GM19468 (cell line): ENCODE results near the gene LINGO4.

Experiments
- ATAC-seq: cut with Tn5 transposase; IDR thresholded peaks from one replicate; pipeline ENCODE4 v1.9.1; 2021; ENCODE audit warnings: mild to moderate bottlenecking, moderate library complexity, moderate number of reproducible peaks; ENCODE audit not compliant: unreplicated experiment; ENCODE audit errors: extremely low read depth

LINGO4 gene

GRCh38 chr1:151815716-151816327, 10.6 kb upstream of the LINGO4 start:
- no peak for ATAC-seq

GRCh38 chr1:151814971-151815545, 9.8 kb upstream of the LINGO4 start:
- ATAC-seq, result no peak

- no peak for ATAC-seq
These were observed 9.2 kb upstream of the LINGO4 start for GRCh38 chr1:151814426-151814825.

- ATAC-seq, result no peak
These were observed 8.2 kb upstream of the LINGO4 start for GRCh38 chr1:151813271-151813977.

- no peak for ATAC-seq
These were observed 6.0 kb upstream of the LINGO4 start for GRCh38 chr1:151811181-151811580.

GRCh38 chr1:151809985-151810556, 4.9 kb upstream of the LINGO4 start:
- no peak for ATAC-seq

- ATAC-seq, result no peak
These were observed 4.2 kb upstream of the LINGO4 start for GRCh38 chr1:151809290-151809984.

GRCh38 chr1:151807766-151808165, 2.5 kb upstream of the LINGO4 start:
- no peak for ATAC-seq

GRCh38 chr1:151807131-151807530, 1.9 kb upstream of the LINGO4 start:
- ATAC-seq, result no peak

- no peak for ATAC-seq
These were observed 951 bp upstream of the LINGO4 start for GRCh38 chr1:151806170-151806569.

- no peak for ATAC-seq
These were observed 1.3 kb downstream of the LINGO4 start for GRCh38 chr1:151803915-151804314.

GRCh38 chr1:151803164-151803563, 2.1 kb downstream of the LINGO4 start:
- ATAC-seq, result no peak

GRCh38 chr1:151802372-151802771, 2.8 kb downstream of the LINGO4 start:
- no peak for ATAC-seq

- ATAC-seq, result no peak
These were observed 3.4 kb downstream of the LINGO4 start for GRCh38 chr1:151801846-151802245.

- ATAC-seq, result no peak
These were observed 3.9 kb downstream of the LINGO4 start for GRCh38 chr1:151801310-151801820.

GRCh38 chr1:151800830-151801229, 4.4 kb downstream of the LINGO4 start:
- no peak for ATAC-seq

- ATAC-seq, result no peak
These were observed 5.8 kb downstream of the LINGO4 start for GRCh38 chr1:151799179-151800022.

- ATAC-seq, result no peak
These were observed 6.6 kb downstream of the LINGO4 start for GRCh38 chr1:151798571-151798970.

GRCh38 chr1:151790940-151791651, 14.1 kb downstream of the LINGO4 start:
- ATAC-seq, result no peak
